Neural cell (in vitro differentiated cells): ENCODE data around the gene RAD51B. TPM values are rescaled to one million over a fixed set of nuclear protein-coding genes. Genes with fewer than 3 reads are reported as not detected.

Source experiments
- H2AFZ ChIP-seq: fragments of 200-600, 300-800 bp; sonication (generic), shearing (Covaris generic); 2 replicates; pipeline ENCODE4 v1.6.0; 2014; ENCODE audit warnings: low read depth, mild to moderate bottlenecking, antibody characterized with exemption, low read length, moderate library complexity
- H3F3A ChIP-seq: fragments of 200-600 bp; shearing (Covaris generic); 2 replicates; pipeline ENCODE4 v1.6.1; 2016; ENCODE audit warnings: mild to moderate bottlenecking, moderate library complexity, mixed read lengths, antibody characterized with exemption, low read length; ENCODE audit not compliant: insufficient read depth, poor library complexity, severe bottlenecking
- H3K27ac ChIP-seq: fragments of 200-600, 300-800 bp; sonication (generic), shearing (Covaris generic); 2 replicates; pipeline ENCODE4 v1.5.1; 2014; ENCODE audit warnings: mild to moderate bottlenecking, low read length, moderate library complexity
- H3K27me3 ChIP-seq: fragments of 300-800, 200-600 bp; sonication (generic), shearing (Covaris generic); 2 replicates; pipeline ENCODE4 v1.6.0; 2014; ENCODE audit warnings: mild to moderate bottlenecking, low read depth, low read length, moderate library complexity; ENCODE audit not compliant: insufficient read depth
- H3K36me3 ChIP-seq: fragments of 300-800, 200-600 bp; sonication (generic), shearing (Covaris generic); 2 replicates; pipeline ENCODE4 v1.5.1; 2014; ENCODE audit warnings: mild to moderate bottlenecking, antibody characterized with exemption, low read length, moderate library complexity; ENCODE audit not compliant: insufficient read depth
- H3K4me2 ChIP-seq: fragments of 300-800, 200-600 bp; sonication (generic), shearing (Covaris generic); 2 replicates; pipeline ENCODE4 v1.6.0; 2014; ENCODE audit warnings: mild to moderate bottlenecking, low read length
- H3K4me3 ChIP-seq: fragments of 300-800, 200-600 bp; sonication (generic), shearing (Covaris generic); 2 replicates; pipeline ENCODE4 v1.5.1; 2014; ENCODE audit warnings: mild to moderate bottlenecking, low read length, moderate library complexity
- H3K79me2 ChIP-seq: fragments of 200-600 bp; shearing (Covaris generic); replicated peaks from 2 replicates; pipeline ENCODE4 v1.6.0; 2014; ENCODE audit warnings: mild to moderate bottlenecking, low read length, moderate library complexity; ENCODE audit not compliant: insufficient read depth
- H3K9ac ChIP-seq: fragments of 300-800, 200-600 bp; sonication (generic), shearing (Covaris generic); 2 replicates; pipeline ENCODE4 v1.6.1; 2016; ENCODE audit warnings: mild to moderate bottlenecking, low read length, mixed read lengths
- H3K9me2 ChIP-seq: fragments of 200-600 bp; shearing (Covaris generic); 2 replicates; pipeline ENCODE4 v1.6.1; 2016; ENCODE audit warnings: mild to moderate bottlenecking, low read length, mixed read lengths; ENCODE audit not compliant: insufficient read depth
- H3K9me3 ChIP-seq: fragments of 200-600, 300-800 bp; sonication (generic), shearing (Covaris generic); 2 replicates; pipeline ENCODE4 v1.6.1; 2016; ENCODE audit warnings: mild to moderate bottlenecking, mixed run types, low read length, moderate library complexity, mixed read lengths
- H4K20me1 ChIP-seq: fragments of 200-600 bp; shearing (Covaris generic); 2 replicates; pipeline ENCODE4 v1.6.1; 2016; ENCODE audit warnings: mild to moderate bottlenecking, mixed run types; ENCODE audit not compliant: insufficient read depth
- CTCF ChIP-seq: fragments of 450-650 bp; IDR thresholded peaks from 2 replicates; pipeline ENCODE4 v1.5.1; 2014; ENCODE audit warnings: antibody characterized with exemption, mild to moderate bottlenecking, moderate library complexity; ENCODE audit not compliant: poor library complexity, severe bottlenecking
- EP300 ChIP-seq: fragments of 450-650 bp; conservative IDR thresholded peaks from 2 replicates; pipeline ENCODE4 v1.6.1; 2014; ENCODE audit warnings: antibody characterized with exemption, mild to moderate bottlenecking, moderate library complexity; ENCODE audit not compliant: poor library complexity, severe bottlenecking
- EZH2 ChIP-seq: fragments of 200-600, 300-800 bp; shearing (Covaris generic), sonication (generic); IDR thresholded peaks from 2 replicates; pipeline ENCODE4 v1.6.1; 2014; ENCODE audit warnings: antibody characterized with exemption, low read length, borderline replicate concordance, mild to moderate bottlenecking; ENCODE audit not compliant: insufficient read depth, poor library complexity, severe bottlenecking
- MXI1 ChIP-seq: fragments of 450-650 bp; conservative IDR thresholded peaks from 2 replicates; pipeline ENCODE4 v1.6.1; 2014; ENCODE audit warnings: antibody characterized with exemption, mild to moderate bottlenecking; ENCODE audit not compliant: poor library complexity, severe bottlenecking
- POLR2AphosphoS5 ChIP-seq: IDR thresholded peaks from 2 replicates; pipeline ENCODE4 v1.6.1; 2012
- RAD21 ChIP-seq: fragments of 450-650 bp; conservative IDR thresholded peaks from 2 replicates; pipeline ENCODE4 v1.6.1; 2014; ENCODE audit warnings: antibody characterized with exemption, mild to moderate bottlenecking, moderate library complexity
- REST ChIP-seq: IDR thresholded peaks from 2 replicates; pipeline ENCODE4 v1.6.1; 2012; ENCODE audit warnings: borderline replicate concordance
- SMC3 ChIP-seq: fragments of 450-650 bp; conservative IDR thresholded peaks from 2 replicates; pipeline ENCODE4 v1.6.1; 2014; ENCODE audit warnings: antibody characterized with exemption, mild to moderate bottlenecking, moderate library complexity; ENCODE audit not compliant: poor library complexity
- TAF1 ChIP-seq: IDR thresholded peaks from 2 replicates; pipeline ENCODE4 v1.6.1; 2012; ENCODE audit warnings: low read depth
- polyA minus RNA-seq: library from RNA; depleted of rRNA, polyadenylated mRNA; stranded (reverse); fragments of >200 nt; gene quantifications from 2 replicates; pipeline ENCODE4 v1.2.3, GENCODE V29; 2014
- polyA plus RNA-seq: library from polyadenylated mRNA; depleted of rRNA; stranded (reverse); fragments of >200 nt; gene quantifications from 2 replicates; pipeline ENCODE4 v1.2.3, GENCODE V29; 2014

The RAD51B gene
- polyA plus RNA-seq = 0.38 and 3.1 TPM in 2 replicates
- 7.5 and 14.0 TPM in 2 replicates for polyA minus RNA-seq

GRCh38 chr14:67819563-67820421 is at the start of gene RAD51B:
TSS of gene RAD51B (plus strand) at chr14:67819779.
- Histone ChIP-seq H4K20me1 (no peaks in the 10 kb centered on the region), H3K4me3 (peak within 1 kb of the TSS; percentile 77), H3K9me3 (no peaks in the 10 kb centered on the region), H3K27ac (no peak within 1 kb of the TSS), H3F3A (no peaks in the 10 kb centered on the region), H3K27me3 (no peaks in the 10 kb centered on the region), H2AFZ (peak within 1 kb of the TSS; percentile 96), H3K36me3 (no peaks in the 10 kb centered on the region), H3K9me2 (no peaks in the 10 kb centered on the region), H3K9ac (peak within 1 kb of the TSS; percentile 49), H3K4me2 (peak within 1 kb of the TSS; percentile 77), H3K79me2 (peaks cover 12% of the 10 kb centered on the region)
- TF ChIP-seq SMC3 (no peak), REST (no peak), MXI1 (peak; percentile 77), RAD21 (peak; percentile 14)

- H3K4me3 ChIP-seq = no peak overlapping the region
- H3K9ac ChIP-seq = no peak overlapping the region
- H3K27ac ChIP-seq = no peak overlapping the region
- no peaks in the 10 kb centered on the region for H3K27me3 ChIP-seq
- no peaks in the 10 kb centered on the region for H3K79me2 ChIP-seq
- no peak for TF ChIP-seq POLR2AphosphoS5
- TF ChIP-seq REST = no peak
- no peak for TF ChIP-seq SMC3
- TF ChIP-seq MXI1 = no peak
- no peak for TF ChIP-seq EZH2
- no peak for TF ChIP-seq EP300
- TF ChIP-seq RAD21 = no peak
- TF ChIP-seq CTCF = no peak
- no peak for TF ChIP-seq TAF1
- H2AFZ ChIP-seq = no peak overlapping the region
- peaks cover 15% of the 10 kb centered on the region for H3K36me3 ChIP-seq
- no peaks in the 10 kb centered on the region for H4K20me1 ChIP-seq
- no peaks in the 10 kb centered on the region for H3K9me3 ChIP-seq
- no peaks in the 10 kb centered on the region for H3F3A ChIP-seq
- no peak overlapping the region for H3K4me2 ChIP-seq
- no peaks in the 10 kb centered on the region for H3K9me2 ChIP-seq
These were observed 45.7 kb upstream of the RAD51B start for GRCh38 chr14:67773844-67774377.
